Keratinocyte (primary cell): ENCODE data around the gene ACMSD. TPM values are rescaled to one million over a fixed set of nuclear protein-coding genes. Genes with fewer than 3 reads are reported as not detected.
"Not testable (repeated sequence)": the region's sequence is repeated elsewhere in the genome, so short reads cannot be mapped to it uniquely, and the experiment has no call there.

Experiments
- DNase-seq: peaks from one replicate; pipeline ENCODE4 v3.0.0-alpha.2; 2011; ENCODE audit warnings: low read depth, missing footprints, low spot score
- FAIRE-seq: peaks from 2 replicates; lab custom pipeline; 2011; peaks lifted over from hg19 to GRCh38; lab: Jason Lieb, UNC
- H2AFZ ChIP-seq: 2 replicates; pipeline ENCODE4 v1.6.0; 2012; ENCODE audit warnings: low read length, control low read depth, inconsistent platforms; ENCODE audit not compliant: control insufficient read depth
- H3K27ac ChIP-seq: 2 replicates; pipeline ENCODE4 v1.5.1; 2011; ENCODE audit warnings: low read length; ENCODE audit not compliant: control insufficient read depth, insufficient read depth
- H3K27me3 ChIP-seq: 3 replicates; pipeline ENCODE4 v1.6.0; 2011; ENCODE audit warnings: low read length; ENCODE audit not compliant: control insufficient read depth, insufficient read depth; ENCODE audit errors: extremely low read depth
- H3K36me3 ChIP-seq, 2 experiments: 2 replicates in 1 of 2; 3 replicates in 1 of 2; pipeline ENCODE4 v1.5.1; 2011; ENCODE audit warnings: low read length in 2 of 2, mild to moderate bottlenecking in 1 of 2; ENCODE audit not compliant: control insufficient read depth in 2 of 2, insufficient read depth in 2 of 2; ENCODE audit errors: extremely low read depth in 1 of 2
- H3K4me1 ChIP-seq: 3 replicates; pipeline ENCODE4 v1.5.1; 2011; ENCODE audit warnings: low read length; ENCODE audit not compliant: control insufficient read depth, insufficient read depth; ENCODE audit errors: extremely low read depth
- H3K4me2 ChIP-seq: 3 replicates; pipeline ENCODE4 v1.6.0; 2011; ENCODE audit warnings: low read depth, low read length; ENCODE audit not compliant: control insufficient read depth, insufficient read depth; ENCODE audit errors: extremely low read depth
- H3K4me3 ChIP-seq, 3 experiments: fragments of 200-600 bp in 1 of 3; sonication (generic) in 1 of 3; 2 replicates in 2 of 3; 3 replicates in 1 of 3; pipeline ENCODE4 v1.5.1; 2011 to 2016; ENCODE audit warnings: low read length in 3 of 3, mild to moderate bottlenecking in 3 of 3, control low read depth in 2 of 3, inconsistent platforms in 1 of 3, low read depth in 1 of 3, mixed read lengths in 1 of 3, mixed run types in 1 of 3, moderate library complexity in 1 of 3; ENCODE audit not compliant: control insufficient read depth in 2 of 3, insufficient read depth in 2 of 3; ENCODE audit errors: extremely low read depth in 1 of 3
- H3K79me2 ChIP-seq: 2 replicates; pipeline ENCODE4 v1.6.0; 2012; ENCODE audit warnings: low read length; ENCODE audit not compliant: control insufficient read depth, insufficient read depth
- H3K9ac ChIP-seq: 3 replicates; pipeline ENCODE4 v1.6.0; 2011; ENCODE audit warnings: low read length; ENCODE audit not compliant: control insufficient read depth, insufficient read depth; ENCODE audit errors: extremely low read depth
- H3K9me1 ChIP-seq: 3 replicates; pipeline ENCODE4 v1.6.0; 2011; ENCODE audit warnings: low read length; ENCODE audit not compliant: control insufficient read depth, insufficient read depth; ENCODE audit errors: extremely low read depth
- H3K9me3 ChIP-seq: 2 replicates; pipeline ENCODE4 v1.5.1; 2012; ENCODE audit warnings: low read depth, low read length; ENCODE audit not compliant: control insufficient read depth
- H4K20me1 ChIP-seq: 3 replicates; pipeline ENCODE4 v1.6.0; 2011; ENCODE audit warnings: low read length; ENCODE audit not compliant: control insufficient read depth, insufficient read depth; ENCODE audit errors: extremely low read depth
- CTCF ChIP-seq, 3 experiments: IDR thresholded peaks in 1 of 3; conservative IDR thresholded peaks in 1 of 3; optimal IDR thresholded peaks in 1 of 3; 2 replicates in 2 of 3; 3 replicates in 1 of 3; pipeline versions ENCODE3 to v1.5.1; 2011; ENCODE audit warnings: low read length in 3 of 3, mild to moderate bottlenecking in 3 of 3, moderate library complexity in 2 of 3, control low read depth in 1 of 3, inconsistent platforms in 1 of 3; ENCODE audit not compliant: insufficient read depth in 2 of 3; ENCODE audit errors: extremely low read depth in 1 of 3
- EZH2 ChIP-seq: IDR thresholded peaks from one replicate; pipeline ENCODE4 v1.6.1; 2012; ENCODE audit warnings: inconsistent platforms, mild to moderate bottlenecking, low read length, moderate library complexity
- dilution Hi-C: fragments of 300-500 bp; cut with MboI; formaldehyde crosslinking; loops from one replicate; pipeline ENCODE4 v1.7.0; 2020; ENCODE audit warnings: low sequenced_read_pairs; ENCODE audit not compliant: extremely low pct_ligation_motif_present
- polyA plus RNA-seq, 5 experiments: library from polyadenylated mRNA; depleted of rRNA in 3 of 5; stranded (reverse) in 3 of 5; stranded (forward) in 1 of 5; unstranded in 1 of 5; fragments of >200 nt; gene quantifications; 1 replicate in 1 of 5; 2 replicates in 3 of 5; 3 replicates in 1 of 5; pipeline versions ENCODE4 v1.2.1 to v1.2.3, GENCODE V29; 2011 to 2012; ENCODE audit warnings: missing spikeins in 2 of 5, low read depth in 1 of 5, low replicate concordance in 1 of 5

Gene ACMSD
- polyA plus RNA-seq, 1 donor (not counting 4 experiments of a cell fraction or from before 2014, with no cell fraction given) = not detected

DNA sequence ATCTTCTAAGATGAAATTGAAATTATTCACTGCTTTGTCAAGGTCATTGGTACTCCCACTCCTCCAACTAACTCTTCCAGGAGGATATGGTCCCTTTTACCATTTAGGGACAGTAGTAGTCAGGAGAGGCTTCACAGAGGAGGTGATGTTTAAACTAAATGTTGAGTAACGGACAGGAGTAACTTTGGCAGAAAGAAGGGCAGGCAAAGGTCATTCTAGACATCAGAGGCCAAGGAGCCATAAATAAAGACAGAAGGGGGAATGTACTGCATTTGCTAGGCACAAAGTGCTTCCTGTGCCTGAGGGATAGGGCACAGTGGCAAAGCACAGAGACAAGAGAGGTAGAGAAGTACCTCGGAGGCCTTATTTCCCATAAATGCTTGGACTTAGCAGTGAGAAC lies 14.6 kb upstream of the ACMSD start:
- TF ChIP-seq CTCF (optimal IDR thresholded peaks at IDR 0.05 in 1 of 3, IDR thresholded peaks at IDR 0.05 in 1 of 3, conservative IDR thresholded peaks at IDR 0.05 in 1 of 3; ENCODE audit: extremely low read depth in 1 of 3, insufficient read depth in 2 of 3, low read length in 3 of 3) (no peak), EZH2 (no peak)
- Histone ChIP-seq H3K27me3 (no peaks in the 10 kb centered on the region), H3K9ac (no peak overlapping the region), H3K79me2 (no peaks in the 10 kb centered on the region), H3K4me3 (no peak overlapping the region), H2AFZ (no peak overlapping the region), H3K9me3 (no peaks in the 10 kb centered on the region), H3K4me2 (no peak overlapping the region), H3K36me3 (no peaks in the 10 kb centered on the region), H4K20me1 (no peaks in the 10 kb centered on the region), H3K4me1 (peaks cover 10% of the 10 kb centered on the region), H3K9me1 (no peaks in the 10 kb centered on the region), H3K27ac (no peak overlapping the region)
- no peak for FAIRE-seq
- DNase-seq = no peak
- dilution Hi-C loops = no loop called here

DNA sequence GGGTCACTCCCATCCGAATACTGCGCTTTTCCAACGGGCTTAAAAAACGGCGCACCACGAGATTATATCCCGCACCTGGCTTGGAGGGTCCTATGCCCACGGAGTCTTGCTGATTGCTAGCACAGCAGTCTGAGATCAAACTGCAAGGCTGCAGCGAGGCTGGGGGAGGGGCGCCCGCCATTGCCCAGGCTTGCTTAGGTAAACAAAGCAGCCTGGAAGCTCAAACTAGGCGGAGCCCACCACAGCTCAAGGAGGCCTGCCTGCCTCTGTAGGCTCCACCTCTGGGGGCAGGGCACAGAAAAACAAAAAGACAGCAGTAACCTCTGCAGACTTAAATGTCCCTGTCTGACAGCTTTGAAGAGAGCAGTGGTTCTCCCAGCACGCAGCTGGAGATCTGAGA lies 12.7 kb upstream of the ACMSD start:
- H3K27ac ChIP-seq, H3K27me3 ChIP-seq, H3K9ac ChIP-seq, H3K9me3 ChIP-seq, H4K20me1 ChIP-seq, H3K79me2 ChIP-seq, FAIRE-seq, dilution Hi-C loops, H3K9me1 ChIP-seq, DNase-seq, H2AFZ ChIP-seq, H3K4me3 ChIP-seq, H3K36me3 ChIP-seq, H3K4me1 ChIP-seq, H3K4me2 ChIP-seq: not testable (repeated sequence)

GRCh38 chr2:134835471-134835870 lies 2.9 kb upstream of the ACMSD start:
- Histone ChIP-seq H3K27ac (no peak overlapping the region), H4K20me1 (no peaks in the 10 kb centered on the region), H3K4me2 (no peak overlapping the region), H3K36me3 (no peaks in the 10 kb centered on the region), H3K9me3 (peaks cover 2% of the 10 kb centered on the region), H3K4me3 (no peak overlapping the region), H3K79me2 (no peaks in the 10 kb centered on the region), H3K9me1 (no peaks in the 10 kb centered on the region), H3K4me1 (peaks cover 13% of the 10 kb centered on the region), H2AFZ (no peak overlapping the region), H3K27me3 (no peaks in the 10 kb centered on the region), H3K9ac (no peak overlapping the region)
- no peak for DNase-seq
- dilution Hi-C loops = no loop called here
- FAIRE-seq = no peak
- TF ChIP-seq EZH2 (no peak), CTCF (optimal IDR thresholded peaks at IDR 0.05 in 1 of 3, IDR thresholded peaks at IDR 0.05 in 1 of 3, conservative IDR thresholded peaks at IDR 0.05 in 1 of 3; ENCODE audit: extremely low read depth in 1 of 3, insufficient read depth in 2 of 3, low read length in 3 of 3) (no peak)
